SKM-1 treated with dmso at 0.1 percent for 144 hours (cell line): Measurements from ENCODE around the gene FRMD4B.
"Not testable (repeated sequence)": the region's sequence is repeated elsewhere in the genome, so short reads cannot be mapped to it uniquely, and the experiment has no call there.

ENCODE experiments used
- DNase-seq: peaks from one replicate; lab custom pipeline; 2025; ENCODE audit not compliant: unreplicated experiment; lab: John Stamatoyannopoulos, UW

Gene FRMD4B

GRCh38 chr3:69324362-69325025 is 61.4 kb downstream of the FRMD4B start:
- peak; percentile 64 for DNase-seq

- DNase-seq: no peak
These were observed 61.9 kb downstream of the FRMD4B start for GRCh38 chr3:69323941-69324340.

- not testable (repeated sequence) for DNase-seq
These were observed 63.4 kb downstream of the FRMD4B start for GRCh38 chr3:69322512-69322911.

DNA sequence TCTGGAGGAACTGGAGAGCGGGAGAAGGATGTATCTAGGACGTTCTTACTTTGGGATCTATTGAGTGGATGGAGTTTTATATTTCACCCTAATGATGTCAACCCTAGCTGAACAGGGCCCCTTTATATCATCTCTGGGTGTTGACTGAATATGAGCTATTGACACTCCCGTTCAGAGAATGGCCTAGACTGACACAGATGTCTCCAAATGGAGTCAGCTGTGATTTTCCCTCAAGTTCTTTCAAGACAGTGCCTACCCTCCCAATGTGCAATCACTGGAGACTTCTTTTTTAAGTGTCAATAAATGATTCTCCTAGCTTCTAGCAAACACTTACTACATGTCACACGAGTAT is 63.8 kb downstream of the FRMD4B start:
- DNase-seq: no peak

DNA sequence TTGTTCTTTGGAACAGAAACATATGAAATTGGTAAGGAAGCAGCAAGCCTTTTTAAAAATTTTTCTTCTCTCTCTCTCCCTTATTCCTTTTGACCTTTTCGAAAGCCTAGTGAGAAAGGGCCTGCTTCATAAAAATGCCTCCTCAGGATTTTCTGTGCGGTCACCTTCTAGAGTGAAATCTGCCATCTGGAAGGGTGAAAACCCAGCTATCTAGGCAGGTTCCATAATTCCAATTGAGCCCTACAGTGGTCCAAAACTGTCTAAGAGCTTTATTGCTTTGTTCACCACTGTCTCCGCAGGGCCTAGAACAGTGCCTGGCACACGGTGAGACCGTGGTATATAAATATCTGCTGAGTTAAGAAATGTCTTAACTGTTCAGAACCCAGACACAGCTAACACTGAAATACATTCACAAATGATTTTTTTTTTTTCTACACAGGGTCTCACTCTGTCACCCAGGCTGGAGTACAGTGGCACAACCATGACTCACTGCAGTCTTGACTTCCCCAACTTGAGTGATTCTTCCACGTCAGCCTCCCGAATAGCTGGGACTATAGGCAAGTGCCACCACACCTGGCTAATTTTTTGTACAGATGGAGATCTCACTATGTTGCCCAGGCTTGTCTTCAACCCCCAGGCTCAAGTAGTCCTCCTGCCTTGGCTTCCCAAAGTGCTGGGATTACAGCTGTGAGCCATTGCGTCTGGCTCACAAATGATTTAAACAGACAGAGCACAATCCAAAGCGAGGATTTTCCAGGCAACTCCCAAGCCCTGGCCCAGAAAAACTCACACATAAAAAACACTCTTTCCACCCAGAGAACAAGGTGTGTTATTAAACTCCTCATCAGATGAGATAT is 64.4 kb downstream of the FRMD4B start:
- DNase-seq: no peak

- DNase-seq: peak; percentile 81
These were observed 65.0 kb downstream of the FRMD4B start for GRCh38 chr3:69320871-69321271.

DNA sequence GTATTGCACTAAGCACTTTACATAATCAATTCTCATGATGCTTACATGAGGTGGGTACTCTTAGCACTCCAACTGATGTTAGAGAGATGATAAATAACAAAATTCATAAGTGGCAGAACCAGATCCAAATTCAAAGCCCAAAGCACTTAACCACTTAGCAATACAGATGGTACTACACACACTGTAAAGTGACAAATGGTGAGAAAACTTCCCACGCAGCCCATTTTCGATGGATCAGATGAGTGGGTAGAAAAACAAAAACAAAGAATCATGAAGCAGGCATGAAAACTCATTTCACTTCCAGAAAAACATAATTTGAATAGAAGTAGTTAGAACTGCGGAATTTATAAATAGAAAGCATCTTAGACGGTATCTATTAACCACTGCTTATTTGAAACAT is 66.2 kb downstream of the FRMD4B start:
- DNase-seq: no peak

GRCh38 chr3:69318410-69318809 is 67.5 kb downstream of the FRMD4B start:
- no peak for DNase-seq

DNA sequence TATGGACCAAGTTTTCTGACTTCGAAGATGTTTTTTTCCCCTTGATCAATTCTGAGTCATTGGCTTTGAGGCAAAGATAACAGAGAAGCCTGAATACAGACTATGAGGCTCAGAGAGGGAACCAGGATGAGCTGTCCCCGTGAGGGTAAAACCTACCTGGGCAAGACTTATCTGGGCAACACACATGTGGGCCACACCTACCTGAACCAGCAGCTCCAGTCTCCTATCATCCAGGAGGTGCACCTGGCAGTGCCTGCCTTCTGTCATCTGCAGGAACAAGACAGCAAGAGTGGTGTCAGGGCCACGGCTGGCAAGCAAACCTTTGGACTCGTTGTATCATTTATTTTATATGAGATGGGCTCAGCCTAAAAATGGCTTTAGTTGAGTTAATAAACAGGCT is 72.6 kb downstream of the FRMD4B start:
- DNase-seq: no peak

GRCh38 chr3:69309814-69310213 is 76.1 kb downstream of the FRMD4B start:
- no peak for DNase-seq

DNA sequence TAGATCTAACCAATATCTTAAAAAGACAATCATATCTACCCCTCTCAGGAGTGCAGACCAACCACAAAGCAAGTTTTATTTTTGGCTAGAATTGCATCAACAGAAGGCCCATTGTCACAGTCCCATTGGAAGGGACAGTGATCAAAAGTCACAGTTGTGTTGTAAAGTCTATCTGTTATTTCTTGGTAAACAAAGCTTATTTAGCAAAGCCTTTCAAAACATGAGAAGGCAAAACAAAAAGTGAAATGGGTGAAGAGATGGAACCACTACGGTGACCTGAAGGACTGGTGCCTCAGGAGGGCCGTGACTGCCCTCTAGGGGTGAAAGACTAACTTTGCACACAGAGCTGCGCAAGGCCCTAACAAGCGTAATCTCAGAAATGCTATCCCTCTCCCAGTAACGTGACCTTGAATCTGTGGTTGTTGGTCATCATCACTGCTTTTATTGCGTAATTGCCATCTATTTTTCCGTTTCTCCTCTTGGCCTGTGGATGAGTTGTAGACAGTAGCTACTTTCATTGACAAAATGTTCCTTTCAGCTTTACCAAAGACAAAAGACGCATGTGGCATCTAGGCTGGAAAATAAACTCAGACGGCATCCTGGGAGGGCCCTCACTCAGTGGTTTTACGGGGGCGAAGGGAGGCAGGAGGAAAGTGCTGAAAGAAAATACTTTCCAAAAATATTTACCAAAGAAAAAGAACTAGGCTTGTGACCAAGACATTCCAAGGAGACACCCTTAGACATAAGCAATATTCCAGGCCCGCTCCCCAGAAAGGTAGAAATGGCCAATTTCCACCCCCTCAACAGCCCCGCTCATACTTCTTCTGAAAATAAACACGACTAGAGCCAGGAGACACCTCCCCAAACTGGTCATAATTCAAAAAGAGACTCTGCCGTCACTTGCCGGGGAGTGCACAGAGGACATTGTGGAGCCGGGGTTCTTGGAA is 79.4 kb downstream of the FRMD4B start:
- DNase-seq: peak; percentile 51

GRCh38 chr3:69305011-69305410 is 80.9 kb downstream of the FRMD4B start:
- DNase-seq: no peak

GRCh38 chr3:69304396-69304795 is 81.5 kb downstream of the FRMD4B start:
- DNase-seq: no peak

DNA sequence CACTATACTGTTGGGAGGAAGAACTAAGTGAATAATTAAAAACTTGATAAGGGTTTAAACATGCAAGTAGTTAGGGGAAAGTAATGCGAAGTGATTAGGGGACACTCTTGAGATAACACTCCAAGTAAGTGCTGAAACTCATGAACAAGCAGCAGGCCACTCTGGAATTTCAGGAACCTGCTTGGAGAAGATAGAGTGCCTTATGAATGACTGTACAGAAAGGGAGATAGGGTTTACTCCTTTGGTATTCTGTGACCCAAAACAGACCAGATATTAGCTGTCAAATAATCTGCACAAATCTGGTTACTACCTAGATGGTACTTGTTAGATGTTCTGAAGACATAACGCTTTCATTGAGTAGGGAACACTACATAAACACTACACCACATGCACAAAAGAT is 85.6 kb downstream of the FRMD4B start:
- no peak for DNase-seq

DNA sequence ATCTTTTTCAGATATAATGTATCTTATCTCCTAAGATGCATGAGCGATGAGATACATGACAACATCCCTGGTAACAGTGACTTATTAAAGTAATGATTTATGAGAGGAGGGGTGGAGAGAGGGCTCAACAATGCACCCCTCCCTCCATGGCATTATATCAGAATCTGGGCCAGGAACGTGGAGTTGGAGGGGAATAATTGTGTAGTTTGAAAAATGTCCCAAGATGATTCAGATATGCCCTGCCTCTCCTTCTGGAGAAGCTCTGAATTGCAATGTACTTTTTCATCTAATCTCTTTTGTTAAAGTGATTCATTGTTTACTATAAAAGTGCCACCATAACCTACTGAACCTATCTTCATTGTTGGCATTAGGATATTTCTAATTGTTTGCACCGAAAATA is 86.5 kb downstream of the FRMD4B start:
- DNase-seq: no peak

DNA sequence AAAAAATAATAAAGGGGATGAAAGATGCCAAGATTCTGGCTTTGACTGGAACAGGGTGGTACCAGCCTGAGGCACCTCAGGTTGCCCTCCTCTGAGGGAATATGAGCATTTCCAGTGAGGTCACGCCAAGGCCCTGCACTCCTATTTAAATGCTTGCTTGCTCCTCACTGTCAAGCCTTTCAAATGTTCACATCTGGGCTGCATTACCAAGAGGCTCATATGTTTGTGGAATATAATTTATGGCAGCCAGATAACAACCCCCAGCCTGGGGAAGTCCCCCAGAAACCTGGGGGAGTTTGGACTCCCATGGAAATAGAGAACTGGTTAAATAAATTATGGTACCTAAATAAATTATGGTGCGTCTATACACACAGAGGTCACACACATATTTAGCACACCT is 88.4 kb downstream of the FRMD4B start:
- no peak for DNase-seq

DNA sequence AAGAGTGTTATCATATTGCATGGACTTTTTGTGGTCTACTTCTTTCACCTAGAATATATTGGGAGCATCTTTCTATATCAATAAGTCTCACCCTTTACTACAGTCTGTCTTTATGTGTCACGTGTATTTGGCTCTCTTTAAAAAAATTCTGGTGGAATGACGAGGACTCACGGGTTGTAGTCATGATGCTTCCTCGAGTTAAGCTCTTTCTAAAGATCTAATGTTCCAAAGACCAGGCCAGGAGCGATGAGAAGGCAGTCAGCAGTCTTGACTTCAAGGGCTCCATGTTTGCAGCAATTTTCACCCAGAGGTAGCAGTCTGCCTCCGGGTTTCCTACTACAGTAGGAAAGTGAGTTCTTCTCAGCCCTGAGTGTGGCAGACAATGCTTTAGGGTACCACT is 88.9 kb downstream of the FRMD4B start:
- no peak for DNase-seq

- DNase-seq: no peak
These were observed 91.7 kb downstream of the FRMD4B start for GRCh38 chr3:69294014-69294766.

- DNase-seq: no peak
These were observed 92.8 kb downstream of the FRMD4B start for GRCh38 chr3:69292959-69293574.

DNA sequence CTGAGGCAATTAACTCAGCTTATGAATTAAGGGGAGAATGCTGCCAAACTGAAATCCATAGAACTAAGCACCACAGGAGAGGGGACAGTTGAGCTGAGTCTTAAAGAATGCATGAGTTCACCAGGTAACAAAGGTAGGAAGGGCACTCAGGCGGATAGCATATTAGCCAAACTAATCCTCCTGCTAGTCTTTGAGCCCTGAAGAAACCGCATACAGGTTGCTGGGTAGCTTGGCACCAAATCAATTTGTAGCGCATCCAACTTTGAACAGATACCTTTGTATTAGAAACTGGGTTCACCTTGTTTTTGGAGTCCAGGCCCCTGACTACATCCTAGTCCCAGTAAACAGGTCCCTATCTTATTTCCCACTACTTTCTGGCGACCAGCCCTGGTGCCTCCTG is 93.7 kb downstream of the FRMD4B start:
- DNase-seq: no peak
